Parathyroid adenoma (tissue), 2 donors: Measurements from ENCODE around the gene CD300LG.
A peak's percentile ranks its signal among the peaks of the same experiment; 100 is the strongest.

Experiments
- H2AFZ ChIP-seq: fragments of 300-600 bp; sonication (generic); one replicate; pipeline ENCODE4 v1.7.0; 2017; ENCODE audit warnings: antibody characterized with exemption, mild to moderate bottlenecking
- H3K27ac ChIP-seq: fragments of 300-600 bp; sonication (generic); one replicate; pipeline ENCODE4 v1.7.0; 2017
- H3K27me3 ChIP-seq: fragments of 300-600 bp; sonication (generic); one replicate; pipeline ENCODE4 v1.7.0; 2017; ENCODE audit warnings: low read length; ENCODE audit not compliant: control insufficient read depth, insufficient read depth
- H3K36me3 ChIP-seq: fragments of 300-600 bp; sonication (generic); one replicate; pipeline ENCODE4 v1.7.0; 2017; ENCODE audit warnings: low read length; ENCODE audit not compliant: control insufficient read depth, insufficient read depth
- H3K4me1 ChIP-seq: fragments of 300-600 bp; sonication (generic); one replicate; pipeline ENCODE4 v1.7.0; 2017; ENCODE audit warnings: control low read depth
- H3K4me2 ChIP-seq: fragments of 300-600 bp; sonication (generic); one replicate; pipeline ENCODE4 v1.7.0; 2017; ENCODE audit warnings: low read length
- H3K4me3 ChIP-seq: fragments of 300-600 bp; sonication (generic); one replicate; pipeline ENCODE4 v1.7.0; 2017; ENCODE audit warnings: low read depth, low read length
- H3K79me2 ChIP-seq: fragments of 300-600 bp; sonication (generic); one replicate; pipeline ENCODE4 v1.7.0; 2017; ENCODE audit warnings: control low read depth
- H3K9ac ChIP-seq: fragments of 300-600 bp; sonication (generic); one replicate; pipeline ENCODE4 v1.7.0; 2017; ENCODE audit warnings: mild to moderate bottlenecking
- H3K9me3 ChIP-seq: fragments of 300-600 bp; sonication (generic); one replicate; pipeline ENCODE4 v1.7.0; 2017; ENCODE audit warnings: low read length; ENCODE audit not compliant: control insufficient read depth
- TF ChIP-seq, protein P1 (sequence below): fragments of 300-600 bp; sonication (generic); IDR thresholded peaks from one replicate; pipeline ENCODE4 v1.7.0; 2017; ENCODE audit warnings: antibody characterized with exemption, mild to moderate bottlenecking
- donor health status: primary hyperparathyroidism.

The CD300LG gene

DNA sequence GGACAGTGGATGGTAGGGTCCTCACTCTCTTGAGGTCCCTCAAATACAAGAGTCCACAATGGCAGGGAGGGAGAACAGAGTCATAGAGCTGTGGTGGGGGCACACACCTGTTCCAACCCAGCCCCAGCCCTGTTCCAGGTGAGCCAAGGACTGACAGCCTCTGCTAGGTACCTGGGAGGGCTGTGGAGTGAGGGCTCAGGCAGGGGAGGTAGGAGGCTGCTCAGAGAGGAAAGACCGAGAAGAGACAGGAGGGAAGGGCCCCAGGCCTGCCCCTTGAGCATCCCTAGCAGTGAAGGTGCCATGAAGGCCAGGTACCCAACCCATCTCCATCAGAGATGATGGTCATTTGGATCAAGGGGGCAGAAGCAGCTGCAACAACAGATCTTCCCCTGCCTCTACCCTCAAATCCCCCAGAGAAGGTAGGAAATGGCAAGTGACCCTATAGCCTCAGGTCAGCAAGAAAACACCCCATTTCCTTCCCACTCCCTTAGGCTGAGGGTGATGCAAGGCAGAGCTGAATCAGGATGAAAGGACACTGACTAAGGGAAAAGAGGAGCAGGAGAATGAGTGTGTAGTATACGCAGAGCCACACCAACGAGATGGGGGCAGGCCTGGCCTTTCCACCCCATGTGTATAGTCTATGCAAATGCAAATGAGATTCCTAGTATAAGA, 28.6 kb downstream of the CD300LG start:
- no peak overlapping the region for H2AFZ ChIP-seq
- H3K4me3 ChIP-seq, result no peak overlapping the region
- no peak overlapping the region for H3K27ac ChIP-seq
- H3K9ac ChIP-seq, result no peak overlapping the region
- H3K4me2 ChIP-seq, result no peak overlapping the region
- no peaks in the 10 kb centered on the region for H3K9me3 ChIP-seq
- TF ChIP-seq, protein P1, sequence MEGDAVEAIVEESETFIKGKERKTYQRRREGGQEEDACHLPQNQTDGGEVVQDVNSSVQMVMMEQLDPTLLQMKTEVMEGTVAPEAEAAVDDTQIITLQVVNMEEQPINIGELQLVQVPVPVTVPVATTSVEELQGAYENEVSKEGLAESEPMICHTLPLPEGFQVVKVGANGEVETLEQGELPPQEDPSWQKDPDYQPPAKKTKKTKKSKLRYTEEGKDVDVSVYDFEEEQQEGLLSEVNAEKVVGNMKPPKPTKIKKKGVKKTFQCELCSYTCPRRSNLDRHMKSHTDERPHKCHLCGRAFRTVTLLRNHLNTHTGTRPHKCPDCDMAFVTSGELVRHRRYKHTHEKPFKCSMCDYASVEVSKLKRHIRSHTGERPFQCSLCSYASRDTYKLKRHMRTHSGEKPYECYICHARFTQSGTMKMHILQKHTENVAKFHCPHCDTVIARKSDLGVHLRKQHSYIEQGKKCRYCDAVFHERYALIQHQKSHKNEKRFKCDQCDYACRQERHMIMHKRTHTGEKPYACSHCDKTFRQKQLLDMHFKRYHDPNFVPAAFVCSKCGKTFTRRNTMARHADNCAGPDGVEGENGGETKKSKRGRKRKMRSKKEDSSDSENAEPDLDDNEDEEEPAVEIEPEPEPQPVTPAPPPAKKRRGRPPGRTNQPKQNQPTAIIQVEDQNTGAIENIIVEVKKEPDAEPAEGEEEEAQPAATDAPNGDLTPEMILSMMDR, result no peak
- no peaks in the 10 kb centered on the region for H3K36me3 ChIP-seq
- peaks cover 26% of the 10 kb centered on the region for H3K4me1 ChIP-seq
- no peaks in the 10 kb centered on the region for H3K27me3 ChIP-seq
- H3K79me2 ChIP-seq, result peaks cover 2% of the 10 kb centered on the region

GRCh38 chr17:43877031-43877430, 30.1 kb downstream of the CD300LG start:
- Histone ChIP-seq H3K27ac (no peak overlapping the region), H3K4me2 (no peak overlapping the region), H3K9ac (no peak overlapping the region), H3K79me2 (peaks cover 2% of the 10 kb centered on the region), H3K36me3 (no peaks in the 10 kb centered on the region), H2AFZ (no peak overlapping the region), H3K9me3 (no peaks in the 10 kb centered on the region), H3K4me1 (peaks cover 22% of the 10 kb centered on the region), H3K4me3 (no peak overlapping the region), H3K27me3 (no peaks in the 10 kb centered on the region)
- TF ChIP-seq, protein P1, result no peak

GRCh38 chr17:43877451-43878155, 30.6 kb downstream of the CD300LG start:
- Histone ChIP-seq H3K79me2 (peaks cover 2% of the 10 kb centered on the region), H3K4me2 (no peak overlapping the region), H3K4me3 (no peak overlapping the region), H3K36me3 (no peaks in the 10 kb centered on the region), H3K27ac (no peak overlapping the region), H3K4me1 (peaks cover 17% of the 10 kb centered on the region), H3K27me3 (no peaks in the 10 kb centered on the region), H3K9me3 (no peaks in the 10 kb centered on the region), H2AFZ (no peak overlapping the region), H3K9ac (no peak overlapping the region)
- TF ChIP-seq, protein P1, result no peak

DNA sequence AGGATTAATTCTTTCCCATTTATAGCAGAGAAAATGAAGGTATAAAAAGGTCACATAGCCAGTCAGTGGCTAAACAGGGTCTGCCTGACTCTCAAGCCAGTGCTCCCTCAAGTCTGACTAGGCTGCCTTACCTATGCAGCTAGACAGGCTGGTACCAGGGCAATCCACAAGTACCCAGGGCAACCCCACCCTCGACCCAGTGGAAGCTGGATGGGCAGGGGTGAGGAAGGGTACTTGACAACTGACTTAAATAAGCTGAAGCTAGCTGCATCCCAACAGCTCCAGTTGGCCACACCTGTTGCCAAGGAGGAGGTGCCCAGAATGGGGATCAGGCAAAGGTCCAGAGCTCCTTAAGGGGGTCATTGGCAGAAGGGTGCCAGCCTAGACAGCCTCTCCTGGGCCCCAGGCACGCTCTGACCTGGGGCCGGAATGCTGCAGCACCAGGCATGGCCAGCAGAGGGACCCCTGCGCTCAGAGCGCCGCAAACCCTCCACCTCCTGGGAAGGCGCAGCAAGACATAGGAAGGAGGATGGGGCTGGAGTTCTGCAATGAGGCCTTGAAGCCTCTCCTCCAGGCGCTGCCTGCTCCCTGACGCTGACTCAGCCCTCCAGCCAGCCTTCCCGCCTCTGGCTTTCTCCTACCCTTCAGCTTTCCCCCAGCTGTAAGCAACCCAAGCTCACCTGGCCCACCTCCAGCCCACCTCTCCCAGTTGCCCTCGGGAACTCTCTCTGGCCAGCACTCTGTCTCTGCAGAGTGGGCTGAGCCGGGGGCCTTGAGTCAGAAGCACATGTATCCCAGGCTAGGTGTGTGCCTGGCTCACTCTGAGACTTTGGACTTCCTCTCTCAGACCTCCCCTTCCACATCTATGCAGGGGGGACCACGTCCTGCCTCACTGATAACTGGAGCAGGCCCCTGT, 31.5 kb downstream of the CD300LG start:
- H3K9ac ChIP-seq, result no peak overlapping the region
- no peaks in the 10 kb centered on the region for H3K9me3 ChIP-seq
- no peak overlapping the region for H3K27ac ChIP-seq
- no peaks in the 10 kb centered on the region for H3K27me3 ChIP-seq
- H3K79me2 ChIP-seq, result peaks cover 2% of the 10 kb centered on the region
- TF ChIP-seq, protein P1, result peak; percentile 98
- H3K4me3 ChIP-seq, result no peak overlapping the region
- peaks cover 11% of the 10 kb centered on the region for H3K4me1 ChIP-seq
- no peaks in the 10 kb centered on the region for H3K36me3 ChIP-seq
- H2AFZ ChIP-seq, result peak overlapping the region; percentile 25
- no peak overlapping the region for H3K4me2 ChIP-seq
